ENCODE results near the gene GRIN3B. TPM values are rescaled to one million over a fixed set of nuclear protein-coding genes. Genes with fewer than 3 reads are reported as not detected.
A peak's percentile ranks its signal among the peaks of the same experiment; 100 is the strongest.

GRIN3B gene
- total and polyA plus RNA-seq, 9 of the 15 experiments (the other 6 are each of a cell fraction or from before 2014, with no cell fraction given): 0.06 to 0.95 (median 0.19) TPM; not detected in 6

DNA sequence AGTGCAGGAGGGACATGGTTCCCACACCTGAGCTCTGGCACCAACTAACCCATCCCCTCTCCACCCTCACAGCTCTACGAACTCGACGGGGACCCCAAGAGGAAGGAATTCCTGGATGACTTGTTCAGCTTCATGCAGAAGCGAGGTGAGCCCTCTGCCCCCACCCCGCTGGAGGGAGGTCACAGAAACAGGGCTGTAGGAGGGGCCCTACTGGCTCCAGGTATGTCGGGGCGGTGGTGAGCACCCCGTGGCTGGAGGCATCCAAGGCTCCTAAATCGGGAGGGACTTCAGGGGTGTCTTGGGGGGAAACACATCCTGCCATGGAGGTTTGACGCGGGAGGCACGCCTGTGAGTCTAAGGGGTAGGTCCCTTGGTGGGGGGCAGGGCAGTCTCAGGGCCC, 40.2 kb upstream of the GRIN3B start (continued):
- TF ChIP-seq, protein P1, sequence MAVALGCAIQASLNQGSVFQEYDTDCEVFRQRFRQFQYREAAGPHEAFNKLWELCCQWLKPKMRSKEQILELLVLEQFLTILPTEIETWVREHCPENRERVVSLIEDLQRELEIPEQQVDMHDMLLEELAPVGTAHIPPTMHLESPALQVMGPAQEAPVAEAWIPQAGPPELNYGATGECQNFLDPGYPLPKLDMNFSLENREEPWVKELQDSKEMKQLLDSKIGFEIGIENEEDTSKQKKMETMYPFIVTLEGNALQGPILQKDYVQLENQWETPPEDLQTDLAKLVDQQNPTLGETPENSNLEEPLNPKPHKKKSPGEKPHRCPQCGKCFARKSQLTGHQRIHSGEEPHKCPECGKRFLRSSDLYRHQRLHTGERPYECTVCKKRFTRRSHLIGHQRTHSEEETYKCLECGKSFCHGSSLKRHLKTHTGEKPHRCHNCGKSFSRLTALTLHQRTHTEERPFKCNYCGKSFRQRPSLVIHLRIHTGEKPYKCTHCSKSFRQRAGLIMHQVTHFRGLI (CRISPR knock-in tag; IDR thresholded peaks at IDR 0.05): no peak
- TF ChIP-seq RUNX1 (IDR thresholded peaks at IDR 0.05; ENCODE audit: low read depth): no peak
- TF ChIP-seq GTF2A2 (tag; IDR thresholded peaks at IDR 0.05): no peak

DNA sequence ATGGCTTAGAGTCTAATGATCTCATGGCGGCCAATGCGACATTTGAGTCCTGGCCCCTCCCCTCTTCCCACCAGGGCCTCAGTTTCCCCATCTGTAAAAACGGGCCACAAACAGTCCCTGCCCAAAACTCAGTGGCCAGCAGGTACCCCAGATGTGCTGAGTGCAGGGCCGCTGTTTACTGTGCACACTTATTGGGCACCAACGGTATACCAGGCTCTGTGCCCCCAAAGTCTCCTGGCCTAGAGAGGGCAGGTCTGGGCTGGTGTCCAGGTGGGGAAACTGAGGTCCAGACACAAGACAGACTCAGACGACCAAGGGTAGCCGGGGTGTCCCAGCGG, 39.6 kb upstream of the GRIN3B start:
- Histone ChIP-seq H3K9me1 (ENCODE audit: control insufficient read depth, insufficient read depth, low read length) (no peaks in the 10 kb centered on the region), H3K79me2 (ENCODE audit: control insufficient read depth, insufficient read depth, low read length) (peaks cover 61% of the 10 kb centered on the region), H3K9me3 (replicated peaks; ENCODE audit: control insufficient read depth, insufficient read depth, low read depth, low read length) (peaks cover 8% of the 10 kb centered on the region), H3K27ac (ENCODE audit: extremely low read depth, low read depth, low read length) (peak overlapping the region; percentile 73), H3K4me2 (ENCODE audit: insufficient read depth, low read length) (peak overlapping the region; percentile 57), H4K20me1 (replicated peaks; ENCODE audit: control insufficient read depth, insufficient read depth, low read length) (no peaks in the 10 kb centered on the region), H3K4me3 (no peak overlapping the region), H3K36me3 (ENCODE audit: control insufficient read depth, insufficient read depth, low read length) (peaks cover 64% of the 10 kb centered on the region; the same call in 2 of the 3 replicates), H3K9ac (ENCODE audit: insufficient read depth in 1 of 2, low read depth in 2 of 2, low read length in 2 of 2) (peak overlapping the region; percentile 51 to 87; a peak in 3 of 4 replicates), H3K27me3 (ENCODE audit: control insufficient read depth in 2 of 2, insufficient read depth in 2 of 2, low read length in 2 of 2) (no peaks in the 10 kb centered on the region), H3K4me1 (replicated peaks in 1 of 2; ENCODE audit: control insufficient read depth in 2 of 2, insufficient read depth in 2 of 2, low read length in 2 of 2) (peaks cover 49 to 89% of the 10 kb centered on the region in 2 experiments), H2AFZ (ENCODE audit: low read depth, low read length) (no peak overlapping the region)
- WGBS (ENCODE audit: insufficient coverage, low coverage, missing lambda C conversion rate): 67% methylated on average over 8 of the region's 8 CpGs
- CTCF ChIA-PET (ENCODE audit: low intra/inter-chr PET ratio): no interaction called here
- in situ Hi-C loops (cut with MboI) (no loop called here), intact Hi-C loops (cut with micrococcal nuclease) (no loop called here)
- BruUV-seq (replicated peaks): no TSS peak
- ATAC-seq (no peak), DNase-seq (ENCODE audit: extremely low read depth in 1 of 4, low spot score in 3 of 4) (no peak), FAIRE-seq (no peak)
- POLR2A ChIA-PET: interaction anchor here (1.9 kb wide), 1 partner anchor 21 kb away, joined by 4 read pairs; no protein-coding TSS in a partner anchor
- peak; percentile 95 for TF ChIP-seq ZKSCAN8 (CRISPR knock-in tag; IDR thresholded peaks at IDR 0.05)
- peak; percentile 15; the same call in 1 of the 2 replicates for TF ChIP-seq CBX1 (IDR thresholded peaks at IDR 0.05; ENCODE audit: low read depth)
- TF ChIP-seq ZFP1 (CRISPR knock-in tag; IDR thresholded peaks at IDR 0.05): no peak
- TF ChIP-seq, protein P2, sequence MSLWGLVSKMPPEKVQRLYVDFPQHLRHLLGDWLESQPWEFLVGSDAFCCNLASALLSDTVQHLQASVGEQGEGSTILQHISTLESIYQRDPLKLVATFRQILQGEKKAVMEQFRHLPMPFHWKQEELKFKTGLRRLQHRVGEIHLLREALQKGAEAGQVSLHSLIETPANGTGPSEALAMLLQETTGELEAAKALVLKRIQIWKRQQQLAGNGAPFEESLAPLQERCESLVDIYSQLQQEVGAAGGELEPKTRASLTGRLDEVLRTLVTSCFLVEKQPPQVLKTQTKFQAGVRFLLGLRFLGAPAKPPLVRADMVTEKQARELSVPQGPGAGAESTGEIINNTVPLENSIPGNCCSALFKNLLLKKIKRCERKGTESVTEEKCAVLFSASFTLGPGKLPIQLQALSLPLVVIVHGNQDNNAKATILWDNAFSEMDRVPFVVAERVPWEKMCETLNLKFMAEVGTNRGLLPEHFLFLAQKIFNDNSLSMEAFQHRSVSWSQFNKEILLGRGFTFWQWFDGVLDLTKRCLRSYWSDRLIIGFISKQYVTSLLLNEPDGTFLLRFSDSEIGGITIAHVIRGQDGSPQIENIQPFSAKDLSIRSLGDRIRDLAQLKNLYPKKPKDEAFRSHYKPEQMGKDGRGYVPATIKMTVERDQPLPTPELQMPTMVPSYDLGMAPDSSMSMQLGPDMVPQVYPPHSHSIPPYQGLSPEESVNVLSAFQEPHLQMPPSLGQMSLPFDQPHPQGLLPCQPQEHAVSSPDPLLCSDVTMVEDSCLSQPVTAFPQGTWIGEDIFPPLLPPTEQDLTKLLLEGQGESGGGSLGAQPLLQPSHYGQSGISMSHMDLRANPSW (CRISPR knock-in tag; IDR thresholded peaks at IDR 0.05): 0 out of 2 replicates have a peak, but pooled peaks have one; percentile 49
- no peak for TF ChIP-seq COPS2 (conservative IDR thresholded peaks at IDR 0.05)
- TF ChIP-seq, protein P3, sequence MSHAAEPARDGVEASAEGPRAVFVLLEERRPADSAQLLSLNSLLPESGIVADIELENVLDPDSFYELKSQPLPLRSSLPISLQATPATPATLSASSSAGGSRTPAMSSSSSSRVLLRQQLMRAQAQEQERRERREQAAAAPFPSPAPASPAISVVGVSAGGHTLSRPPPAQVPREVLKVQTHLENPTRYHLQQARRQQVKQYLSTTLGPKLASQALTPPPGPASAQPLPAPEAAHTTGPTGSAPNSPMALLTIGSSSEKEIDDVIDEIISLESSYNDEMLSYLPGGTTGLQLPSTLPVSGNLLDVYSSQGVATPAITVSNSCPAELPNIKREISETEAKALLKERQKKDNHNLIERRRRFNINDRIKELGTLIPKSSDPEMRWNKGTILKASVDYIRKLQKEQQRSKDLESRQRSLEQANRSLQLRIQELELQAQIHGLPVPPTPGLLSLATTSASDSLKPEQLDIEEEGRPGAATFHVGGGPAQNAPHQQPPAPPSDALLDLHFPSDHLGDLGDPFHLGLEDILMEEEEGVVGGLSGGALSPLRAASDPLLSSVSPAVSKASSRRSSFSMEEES (CRISPR knock-in tag; IDR thresholded peaks at IDR 0.05): no peak
- TF ChIP-seq CREBBP (IDR thresholded peaks at IDR 0.05; ENCODE audit: low read depth, low read length): no peak
- no peak for TF ChIP-seq PHB (CRISPR knock-in tag; IDR thresholded peaks at IDR 0.05)
- no peak for TF ChIP-seq MTA3 (IDR thresholded peaks at IDR 0.05; ENCODE audit: borderline replicate concordance)
- TF ChIP-seq GABPB2 (CRISPR knock-in tag; conservative IDR thresholded peaks at IDR 0.05): no peak
- TF ChIP-seq CTBP1 (IDR thresholded peaks at IDR 0.05; ENCODE audit: borderline replicate concordance): no peak
- TF ChIP-seq, protein P4, sequence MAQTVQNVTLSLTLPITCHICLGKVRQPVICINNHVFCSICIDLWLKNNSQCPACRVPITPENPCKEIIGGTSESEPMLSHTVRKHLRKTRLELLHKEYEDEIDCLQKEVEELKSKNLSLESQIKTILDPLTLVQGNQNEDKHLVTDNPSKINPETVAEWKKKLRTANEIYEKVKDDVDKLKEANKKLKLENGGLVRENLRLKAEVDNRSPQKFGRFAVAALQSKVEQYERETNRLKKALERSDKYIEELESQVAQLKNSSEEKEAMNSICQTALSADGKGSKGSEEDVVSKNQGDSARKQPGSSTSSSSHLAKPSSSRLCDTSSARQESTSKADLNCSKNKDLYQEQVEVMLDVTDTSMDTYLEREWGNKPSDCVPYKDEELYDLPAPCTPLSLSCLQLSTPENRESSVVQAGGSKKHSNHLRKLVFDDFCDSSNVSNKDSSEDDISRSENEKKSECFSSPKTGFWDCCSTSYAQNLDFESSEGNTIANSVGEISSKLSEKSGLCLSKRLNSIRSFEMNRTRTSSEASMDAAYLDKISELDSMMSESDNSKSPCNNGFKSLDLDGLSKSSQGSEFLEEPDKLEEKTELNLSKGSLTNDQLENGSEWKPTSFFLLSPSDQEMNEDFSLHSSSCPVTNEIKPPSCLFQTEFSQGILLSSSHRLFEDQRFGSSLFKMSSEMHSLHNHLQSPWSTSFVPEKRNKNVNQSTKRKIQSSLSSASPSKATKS (CRISPR knock-in tag; IDR thresholded peaks at IDR 0.05): no peak

All from K562 (cell line).